GM18507 (cell line): ENCODE data around the gene CYP3A7.
"Not testable (repeated sequence)": the region's sequence is repeated elsewhere in the genome, so short reads cannot be mapped to it uniquely, and the experiment has no call there.

ENCODE experiments used
- DNase-seq: peaks from one replicate; pipeline ENCODE4 v3.0.0; 2011; ENCODE audit warnings: low read depth; ENCODE audit not compliant: insufficient read length; ENCODE audit errors: extremely low spot score
- FAIRE-seq: peaks from 2 replicates; lab custom pipeline; 2011; peaks lifted over from hg19 to GRCh38; lab: Jason Lieb, UNC

CYP3A7 gene

GRCh38 chr7:99745395-99745794 lies 10.4 kb upstream of the CYP3A7 start:
- DNase-seq, FAIRE-seq: not testable (repeated sequence)

GRCh38 chr7:99742737-99743394 lies 7.9 kb upstream of the CYP3A7 start:
- FAIRE-seq (no peak), DNase-seq (no peak)

- FAIRE-seq (no peak), DNase-seq (no peak)
Observed at GRCh38 chr7:99741441-99741795, 6.4 kb upstream of the CYP3A7 start.

- no peak for DNase-seq
Observed at GRCh38 chr7:99740573-99741440, 5.8 kb upstream of the CYP3A7 start.

GRCh38 chr7:99739699-99740572 lies 4.9 kb upstream of the CYP3A7 start:
- FAIRE-seq (no peak), DNase-seq (no peak)

More at GRCh38 chr7:99740573-99741440, 5.8 kb upstream of the CYP3A7 start:
- no peak for FAIRE-seq

- FAIRE-seq, result no peak
- no peak for DNase-seq
Observed at GRCh38 chr7:99737726-99738125, 2.7 kb upstream of the CYP3A7 start.

- not testable (repeated sequence) for FAIRE-seq, DNase-seq
Observed at GRCh38 chr7:99736667-99737066, 1.7 kb upstream of the CYP3A7 start.

GRCh38 chr7:99733448-99733847 lies 1.5 kb downstream of the CYP3A7 start:
- FAIRE-seq, result no peak
- peak; percentile 3 for DNase-seq

GRCh38 chr7:99733003-99733402 lies 2.0 kb downstream of the CYP3A7 start:
- no peak for FAIRE-seq

GRCh38 chr7:99731638-99732374 lies 3.2 kb downstream of the CYP3A7 start:
- no peak for FAIRE-seq

More at GRCh38 chr7:99733003-99733402, 2.0 kb downstream of the CYP3A7 start:
- DNase-seq, result no peak

GRCh38 chr7:99730992-99731391 lies 4.0 kb downstream of the CYP3A7 start:
- FAIRE-seq (no peak), DNase-seq (no peak)

More at GRCh38 chr7:99731638-99732374, 3.2 kb downstream of the CYP3A7 start:
- DNase-seq, result no peak

- DNase-seq (no peak), FAIRE-seq (no peak)
Observed at GRCh38 chr7:99730238-99730810, 4.7 kb downstream of the CYP3A7 start.

- FAIRE-seq (no peak), DNase-seq (no peak)
Observed at GRCh38 chr7:99729486-99730237, 5.3 kb downstream of the CYP3A7 start.

GRCh38 chr7:99728615-99729014 lies 6.4 kb downstream of the CYP3A7 start:
- FAIRE-seq, result no peak
- DNase-seq, result no peak

GRCh38 chr7:99723201-99723600 lies 11.8 kb downstream of the CYP3A7 start:
- not testable (repeated sequence) for FAIRE-seq, DNase-seq

- FAIRE-seq (no peak), DNase-seq (no peak)
Observed at GRCh38 chr7:99720800-99721595, 14.0 kb downstream of the CYP3A7 start.

GRCh38 chr7:99719996-99720769 lies 14.8 kb downstream of the CYP3A7 start:
- FAIRE-seq (no peak), DNase-seq (no peak)
